NCI-H2196 treated with DMSO at 0.1 percent for 48 hours (cell line): ENCODE results near the gene PCDHA6.
A peak's percentile ranks its signal among the peaks of the same experiment; 100 is the strongest.
"Not testable (repeated sequence)": the region's sequence is repeated elsewhere in the genome, so short reads cannot be mapped to it uniquely, and the experiment has no call there.

ENCODE experiments used
- DNase-seq: peaks from one replicate; lab custom pipeline; 2025; ENCODE audit not compliant: unreplicated experiment; lab: John Stamatoyannopoulos, UW

PCDHA6 gene

DNA sequence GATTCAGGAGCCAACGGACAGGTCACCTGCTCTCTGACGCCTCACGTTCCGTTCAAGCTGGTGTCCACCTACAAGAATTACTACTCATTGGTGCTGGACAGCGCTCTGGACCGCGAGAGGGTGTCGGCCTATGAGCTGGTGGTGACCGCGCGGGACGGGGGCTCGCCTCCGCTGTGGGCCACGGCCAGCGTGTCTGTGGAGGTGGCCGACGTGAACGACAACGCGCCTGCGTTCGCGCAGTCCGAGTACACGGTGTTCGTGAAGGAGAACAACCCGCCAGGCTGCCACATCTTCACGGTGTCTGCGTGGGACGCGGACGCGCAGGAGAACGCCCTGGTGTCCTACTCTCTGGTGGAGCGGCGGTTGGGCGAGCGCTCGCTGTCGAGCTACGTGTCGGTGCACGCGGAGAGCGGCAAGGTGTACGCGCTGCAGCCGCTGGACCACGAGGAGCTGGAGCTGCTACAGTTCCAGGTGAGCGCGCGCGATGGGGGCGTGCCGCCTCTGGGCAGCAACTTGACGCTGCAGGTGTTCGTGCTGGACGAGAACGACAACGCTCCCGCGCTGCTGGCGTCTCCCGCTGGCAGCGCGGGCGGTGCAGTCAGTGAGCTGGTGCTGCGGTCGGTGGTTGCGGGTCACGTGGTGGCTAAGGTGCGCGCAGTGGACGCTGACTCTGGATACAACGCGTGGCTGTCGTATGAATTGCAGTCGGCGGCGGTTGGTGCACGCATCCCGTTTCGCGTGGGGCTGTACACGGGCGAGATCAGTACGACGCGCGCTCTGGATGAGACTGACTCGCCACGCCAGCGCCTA, 29.6 kb downstream of the PCDHA6 start:
- DNase-seq = no peak

DNA sequence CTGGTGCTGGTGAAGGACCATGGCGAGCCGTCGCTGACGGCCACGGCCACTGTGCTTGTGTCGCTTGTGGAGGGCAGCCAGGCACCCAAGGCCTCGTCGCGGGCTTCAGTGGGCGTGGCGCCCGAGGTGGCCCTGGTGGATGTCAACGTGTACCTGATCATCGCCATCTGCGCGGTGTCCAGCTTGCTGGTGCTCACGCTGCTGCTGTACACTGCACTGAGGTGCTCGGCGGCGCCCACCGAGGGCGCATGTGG, 30.2 kb downstream of the PCDHA6 start:
- DNase-seq = no peak

DNA sequence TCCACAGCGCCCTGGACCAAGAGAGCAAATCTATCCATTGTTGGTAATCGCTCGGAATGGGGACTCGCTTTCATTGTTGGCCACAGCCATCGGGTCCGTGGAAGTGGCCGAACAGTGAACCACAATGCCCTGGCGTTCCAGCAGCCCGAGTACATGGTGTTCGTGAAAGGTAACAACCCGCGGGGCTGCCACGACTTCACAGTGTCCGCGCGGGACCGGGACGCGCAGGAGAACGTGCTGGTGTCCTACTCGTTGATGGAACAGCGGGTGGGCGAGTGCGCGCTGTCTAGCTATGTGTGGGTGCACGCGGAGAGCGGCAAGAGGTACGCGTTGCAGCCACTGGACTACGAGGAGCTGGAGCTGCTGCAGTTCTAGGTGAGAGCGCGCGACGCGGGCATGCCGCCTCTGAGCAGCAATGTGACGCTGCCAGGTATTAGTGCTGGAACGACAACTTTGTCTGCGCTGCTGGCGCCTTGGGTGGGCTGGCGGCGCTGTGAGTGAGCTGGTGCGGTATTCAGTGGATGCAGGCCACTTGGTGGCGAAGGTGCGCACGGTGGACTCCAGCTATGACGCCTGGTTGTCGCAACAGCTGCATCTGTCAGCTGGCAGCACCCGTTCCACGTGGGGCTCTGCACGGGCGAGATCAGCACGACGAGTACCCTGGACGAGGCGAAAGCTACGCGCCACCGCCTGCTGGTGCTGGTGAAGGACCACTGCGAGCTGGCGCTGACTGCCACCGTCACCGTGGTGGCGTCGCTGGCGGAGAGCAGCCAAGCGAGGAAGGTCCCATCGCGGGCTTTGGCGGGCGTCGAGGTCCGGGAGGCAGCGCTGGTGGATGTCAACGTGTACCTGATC, 34.9 kb downstream of the PCDHA6 start:
- no peak for DNase-seq

GRCh38 chr5:140868721-140869554, 41.2 kb downstream of the PCDHA6 start, which contains the start of gene PCDHA11:
PCDHA11 (plus strand) TSS chr5:140868957; CDS start chr5:140869104, 147 bp downstream.
- no peak for DNase-seq

GRCh38 chr5:140869555-140869886, 41.8 kb downstream of the PCDHA6 start:
- DNase-seq = no peak

- no peak for DNase-seq
These were observed 42.8 kb downstream of the PCDHA6 start for GRCh38 chr5:140870221-140871201.

DNA sequence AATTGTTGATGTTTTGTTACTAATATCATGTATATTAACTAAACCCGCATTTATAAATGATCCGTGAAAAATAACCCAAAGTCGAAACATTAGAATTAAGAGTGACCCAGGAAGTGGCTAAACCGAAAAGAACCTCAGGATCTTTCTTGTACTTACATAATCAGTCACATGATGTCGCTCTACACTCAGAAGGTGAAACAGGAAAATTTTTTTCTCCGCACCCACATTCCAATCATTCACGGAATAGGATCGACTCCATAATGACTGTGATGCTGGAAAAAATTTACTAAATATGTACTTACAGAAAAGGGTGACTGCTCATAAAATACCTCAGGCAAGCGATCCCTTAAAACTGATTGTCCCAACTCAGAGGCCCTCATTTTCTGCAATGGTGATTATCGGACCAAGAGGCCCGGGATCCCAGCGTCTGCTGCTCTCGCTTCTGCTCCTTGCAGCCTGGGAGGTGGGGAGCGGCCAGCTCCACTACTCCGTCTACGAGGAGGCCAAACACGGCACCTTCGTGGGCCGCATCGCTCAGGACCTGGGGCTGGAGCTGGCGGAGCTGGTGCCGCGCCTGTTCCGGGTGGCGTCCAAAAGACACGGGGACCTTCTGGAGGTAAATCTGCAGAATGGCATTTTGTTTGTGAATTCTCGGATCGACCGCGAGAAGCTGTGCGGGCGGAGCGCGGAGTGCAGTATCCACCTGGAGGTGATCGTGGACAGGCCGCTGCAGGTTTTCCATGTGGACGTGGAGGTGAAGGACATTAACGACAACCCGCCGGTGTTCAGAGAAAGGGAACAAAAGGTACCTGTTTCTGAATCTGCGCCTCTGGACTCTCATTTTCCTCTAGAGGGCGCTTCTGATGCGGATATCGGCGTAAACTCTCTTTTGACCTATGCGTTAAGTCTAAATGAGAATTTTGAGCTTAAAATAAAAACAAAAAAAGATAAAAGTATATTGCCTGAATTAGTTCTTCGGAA, 47.6 kb downstream of the PCDHA6 start, which contains the start of gene PCDHA12:
Gene PCDHA12, plus strand, starts transcription at position 224 of the 981 bp plus-strand sequence. Its CDS starts 165 bp downstream, at position 389.
- peak; percentile 72 for DNase-seq

DNA sequence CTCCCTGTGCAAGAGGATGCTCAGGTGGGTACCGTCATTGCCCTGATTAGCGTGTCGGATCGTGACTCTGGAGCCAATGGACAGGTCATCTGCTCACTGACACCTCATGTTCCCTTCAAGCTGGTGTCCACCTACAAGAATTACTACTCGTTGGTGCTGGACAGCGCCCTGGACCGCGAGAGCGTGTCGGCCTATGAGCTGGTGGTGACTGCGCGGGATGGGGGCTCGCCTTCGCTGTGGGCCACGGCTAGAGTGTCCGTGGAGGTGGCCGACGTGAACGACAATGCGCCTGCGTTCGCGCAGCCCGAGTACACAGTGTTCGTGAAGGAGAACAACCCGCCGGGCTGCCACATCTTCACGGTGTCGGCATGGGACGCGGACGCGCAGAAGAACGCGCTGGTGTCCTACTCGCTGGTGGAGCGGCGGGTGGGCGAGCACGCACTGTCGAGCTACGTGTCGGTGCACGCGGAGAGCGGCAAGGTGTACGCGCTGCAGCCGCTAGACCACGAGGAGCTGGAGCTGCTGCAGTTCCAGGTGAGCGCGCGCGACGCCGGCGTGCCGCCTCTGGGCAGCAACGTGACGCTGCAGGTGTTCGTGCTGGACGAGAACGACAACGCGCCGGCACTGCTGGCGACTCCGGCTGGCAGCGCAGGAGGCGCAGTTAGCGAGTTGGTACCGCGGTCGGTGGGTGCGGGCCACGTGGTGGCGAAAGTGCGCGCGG, 48.9 kb downstream of the PCDHA6 start:
- DNase-seq = not testable (repeated sequence)

- DNase-seq = no peak
These were observed 49.5 kb downstream of the PCDHA6 start for GRCh38 chr5:140877262-140877581.
